ENCODE results near the gene MRPL48.
A peak's percentile ranks its signal among the peaks of the same experiment; 100 is the strongest.

The MRPL48 gene

DNA sequence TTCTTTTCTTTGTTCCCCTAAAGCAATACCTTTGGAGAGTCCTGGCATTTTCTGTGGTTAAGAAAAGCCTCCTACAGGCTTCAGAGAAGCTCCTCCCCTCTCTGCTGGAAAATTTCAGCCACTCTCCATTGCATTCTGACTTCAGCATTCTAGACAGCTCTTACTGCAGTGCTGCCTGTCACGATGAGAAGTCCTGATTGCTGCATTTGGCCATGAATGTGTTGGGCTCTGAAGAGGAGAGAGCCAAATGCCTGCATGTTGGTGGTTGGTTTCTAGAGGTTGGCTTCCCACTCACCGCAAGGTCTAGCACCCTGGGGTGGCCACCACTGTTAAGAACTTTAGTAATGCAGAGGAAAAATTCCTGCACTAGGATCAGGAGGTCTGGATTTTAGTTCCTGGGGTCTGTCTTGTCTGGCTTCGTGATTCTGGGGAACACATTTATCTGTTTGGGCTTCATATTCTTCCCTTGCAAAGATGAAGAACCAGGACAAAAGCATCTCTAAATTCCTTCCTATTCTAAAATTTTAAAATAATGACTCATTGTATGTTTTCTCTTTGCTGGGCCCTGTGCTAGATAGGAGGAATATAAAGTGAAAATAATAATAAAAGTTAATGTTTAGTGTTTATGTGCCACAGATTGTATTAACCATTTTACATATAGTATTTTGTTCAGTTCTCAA is 50.9 kb downstream of the MRPL48 start:
- TF ChIP-seq POLR2A (IDR thresholded peaks at IDR 0.05; ENCODE audit: low read depth, low read length) = no peak
- no peak for FAIRE-seq
- DNase-seq (ENCODE audit: insufficient read length, low spot score) = peak; percentile 8

DNA sequence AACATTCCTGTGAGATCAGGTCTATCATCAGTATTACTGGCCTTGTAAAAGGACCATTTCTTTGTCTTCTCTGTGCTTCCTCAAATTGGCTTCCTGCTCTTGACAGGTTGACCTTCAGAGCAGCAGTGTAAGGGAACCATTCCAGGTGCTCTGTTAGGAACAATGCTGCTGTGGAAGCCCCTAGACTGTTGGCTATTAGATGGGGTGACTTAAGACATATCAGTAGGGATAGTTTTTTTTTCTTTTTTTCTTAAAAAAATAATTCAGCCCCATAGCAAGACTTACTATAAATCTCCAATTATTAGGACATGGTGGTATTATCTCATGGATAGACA is 51.4 kb downstream of the MRPL48 start:
- DNase-seq (ENCODE audit: insufficient read length, low spot score) = no peak
- no peak for TF ChIP-seq POLR2A (IDR thresholded peaks at IDR 0.05; ENCODE audit: low read depth, low read length)
- FAIRE-seq = no peak

DNA sequence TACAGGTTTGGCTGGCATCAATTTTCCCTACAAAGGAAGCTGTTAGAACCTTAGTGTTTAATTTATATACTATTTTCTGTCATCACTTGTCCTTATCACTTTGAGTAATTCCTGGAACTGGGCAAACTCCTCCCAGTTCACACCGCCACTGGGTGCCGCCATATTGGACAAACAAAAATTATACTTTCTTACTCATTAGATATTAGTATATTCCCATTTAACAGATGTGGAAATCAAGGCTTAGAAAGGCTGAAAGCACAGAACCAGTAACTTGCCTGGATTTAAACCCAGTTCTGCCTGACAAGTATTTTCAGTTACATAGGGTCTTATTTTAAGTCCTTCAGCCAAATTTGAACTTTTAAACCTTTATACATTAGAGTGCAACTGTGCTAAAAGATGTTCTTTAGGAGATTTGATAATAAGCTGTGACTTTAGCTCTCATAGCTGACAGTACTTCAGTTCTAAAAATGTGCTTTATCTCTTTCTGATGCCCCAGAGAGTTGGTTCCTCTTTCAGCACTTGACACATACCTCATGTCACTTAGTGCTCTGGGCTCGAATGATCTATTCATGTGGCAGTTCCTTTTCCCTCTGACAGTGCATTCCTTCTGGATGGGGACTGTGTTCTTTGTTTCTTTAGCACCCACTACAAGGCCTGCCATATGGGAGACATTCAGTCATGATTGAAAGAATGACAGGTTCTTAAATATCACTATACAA is 63.5 kb downstream of the MRPL48 start:
- FAIRE-seq (no peak), DNase-seq (ENCODE audit: insufficient read length, low spot score) (no peak)
- no peak for TF ChIP-seq POLR2A (IDR thresholded peaks at IDR 0.05; ENCODE audit: low read depth, low read length)

DNA sequence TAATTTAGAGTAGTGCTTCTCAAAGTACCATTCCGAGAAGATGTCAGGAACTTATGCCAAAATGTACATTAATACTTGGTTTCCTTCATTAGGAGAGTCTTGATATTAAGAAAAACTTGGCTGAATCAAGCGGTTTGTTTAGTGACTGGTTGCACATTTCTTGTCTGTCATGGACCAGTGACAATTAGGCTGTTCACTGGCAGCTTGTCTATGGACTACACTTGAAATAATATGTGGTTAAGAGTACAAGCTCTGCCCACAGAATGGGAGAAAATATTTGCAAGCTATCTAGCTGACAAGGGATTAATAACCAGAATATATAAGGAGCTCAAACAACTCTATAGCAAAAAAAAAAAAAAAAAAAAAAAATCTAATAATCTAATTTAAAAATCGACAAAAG is 64.4 kb downstream of the MRPL48 start:
- no peak for DNase-seq (ENCODE audit: insufficient read length, low spot score)
- FAIRE-seq = no peak
- no peak for TF ChIP-seq POLR2A (IDR thresholded peaks at IDR 0.05; ENCODE audit: low read depth, low read length)

DNA sequence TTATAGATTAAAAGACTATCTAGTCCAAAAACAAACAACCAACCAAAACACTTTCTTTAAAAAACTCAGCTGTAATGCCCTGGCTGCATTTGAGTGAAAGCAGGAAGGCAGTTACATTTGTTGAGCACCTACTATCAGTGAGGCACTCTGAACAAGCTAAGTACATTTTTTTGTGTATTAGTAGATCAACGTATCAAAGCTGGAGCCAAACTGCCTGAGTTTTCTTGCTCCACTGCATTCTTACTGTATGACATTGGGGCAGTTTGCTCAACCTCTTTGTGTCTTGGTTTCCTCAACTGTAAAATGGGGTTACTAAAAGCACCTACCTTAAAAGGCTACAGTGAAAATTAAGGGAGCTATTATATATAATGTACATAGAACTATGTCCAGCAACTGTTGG is 67.0 kb downstream of the MRPL48 start:
- no peak for TF ChIP-seq POLR2A (IDR thresholded peaks at IDR 0.05; ENCODE audit: low read depth, low read length)
- DNase-seq (ENCODE audit: insufficient read length, low spot score) = no peak
- FAIRE-seq = no peak

DNA sequence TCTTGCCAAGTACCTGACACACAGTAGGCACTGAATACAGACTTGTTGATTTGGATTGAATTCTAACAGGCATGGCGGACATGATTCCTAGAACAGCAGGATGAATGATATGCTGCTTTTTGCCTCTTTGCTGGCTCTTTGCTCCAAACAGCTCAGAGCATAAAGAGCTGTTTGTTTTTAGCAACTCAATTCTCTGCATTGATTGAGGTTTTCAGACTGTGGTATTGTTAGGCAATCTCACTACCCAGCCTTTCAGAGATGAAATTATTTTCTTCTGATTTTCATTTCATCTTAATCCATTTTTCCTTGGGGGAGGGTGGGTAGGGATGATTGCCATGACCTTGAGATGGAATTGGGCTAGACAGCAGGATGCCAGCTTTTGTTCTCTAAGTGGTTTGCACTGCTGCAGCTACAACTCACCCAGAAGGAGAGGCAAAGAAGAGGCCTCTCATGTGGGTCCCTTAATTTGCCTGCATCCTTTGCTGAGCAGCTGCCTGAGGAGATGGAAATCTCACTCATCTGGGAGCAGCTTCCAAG is 68.4 kb downstream of the MRPL48 start:
- no peak for FAIRE-seq
- no peak for DNase-seq (ENCODE audit: insufficient read length, low spot score)

DNA sequence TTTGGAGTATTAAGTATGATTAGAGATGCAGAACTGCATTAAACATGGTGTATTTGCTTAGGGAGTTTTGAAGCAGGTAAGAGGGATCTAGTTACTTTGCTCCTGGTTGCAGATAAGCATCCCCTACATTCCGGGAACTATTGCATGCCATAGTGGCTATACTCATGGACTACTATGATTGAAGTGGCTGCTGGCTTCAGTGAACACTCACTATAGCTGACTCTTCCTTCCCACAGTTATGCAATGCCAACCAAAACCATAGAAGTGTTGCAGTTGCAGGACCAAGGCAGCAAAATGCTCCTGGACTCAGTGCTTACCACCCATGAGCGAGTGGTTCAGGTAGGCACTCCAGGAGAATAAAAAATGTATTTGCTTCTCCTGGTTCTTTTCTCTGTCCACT is 72.0 kb downstream of the MRPL48 start:
- FAIRE-seq = no peak
- no peak for TF ChIP-seq POLR2A (IDR thresholded peaks at IDR 0.05; ENCODE audit: low read depth, low read length)

More for the DNA sequence above, 68.4 kb downstream of the MRPL48 start:
- no peak for TF ChIP-seq POLR2A (IDR thresholded peaks at IDR 0.05; ENCODE audit: low read depth, low read length)

DNA sequence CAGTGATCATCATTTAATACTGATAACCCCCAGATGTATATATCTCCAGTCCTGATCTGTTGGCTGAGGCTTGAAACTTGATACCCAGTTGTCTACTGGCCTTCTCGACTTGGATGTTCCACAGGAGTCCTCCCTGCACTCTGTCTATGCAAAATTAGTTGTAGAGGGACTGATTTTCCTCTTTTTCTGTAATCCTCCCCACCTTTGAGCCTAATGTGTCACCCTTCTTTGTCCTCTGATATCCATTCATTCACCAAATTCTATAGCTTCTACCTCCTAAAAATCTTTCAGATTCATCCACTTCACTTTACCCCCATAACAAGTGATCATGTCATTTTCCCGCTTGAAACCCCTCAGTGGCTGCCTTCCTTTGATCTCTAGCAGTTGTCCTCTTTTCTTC is 72.5 kb downstream of the MRPL48 start:
- DNase-seq (ENCODE audit: insufficient read length, low spot score) (no peak), FAIRE-seq (no peak)
- TF ChIP-seq POLR2A (IDR thresholded peaks at IDR 0.05; ENCODE audit: low read depth, low read length) = no peak

More for the DNA sequence above, 72.0 kb downstream of the MRPL48 start:
- DNase-seq (ENCODE audit: insufficient read length, low spot score) = no peak

DNA sequence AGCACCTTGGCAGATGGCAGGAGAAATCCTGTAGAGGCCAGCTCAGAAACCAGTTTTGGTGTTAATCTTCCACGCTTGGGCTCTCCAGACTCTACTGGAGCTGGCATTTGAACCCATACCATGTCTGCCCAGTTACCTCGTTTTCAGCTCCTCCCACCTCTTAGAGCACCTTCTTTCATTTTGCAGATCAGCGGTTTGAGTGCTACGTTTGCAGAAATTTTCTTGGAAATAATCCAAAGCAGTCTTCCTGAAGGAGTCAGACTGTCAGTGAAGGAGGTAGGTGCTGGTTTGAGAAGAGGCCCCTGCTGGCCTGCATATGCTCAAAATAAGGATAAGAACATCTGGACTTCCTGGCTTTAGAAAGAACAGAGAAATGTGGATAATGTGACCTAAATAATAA is 75.3 kb downstream of the MRPL48 start:
- FAIRE-seq = no peak
- no peak for DNase-seq (ENCODE audit: insufficient read length, low spot score)
- TF ChIP-seq POLR2A (IDR thresholded peaks at IDR 0.05; ENCODE audit: low read depth, low read length) = no peak

DNA sequence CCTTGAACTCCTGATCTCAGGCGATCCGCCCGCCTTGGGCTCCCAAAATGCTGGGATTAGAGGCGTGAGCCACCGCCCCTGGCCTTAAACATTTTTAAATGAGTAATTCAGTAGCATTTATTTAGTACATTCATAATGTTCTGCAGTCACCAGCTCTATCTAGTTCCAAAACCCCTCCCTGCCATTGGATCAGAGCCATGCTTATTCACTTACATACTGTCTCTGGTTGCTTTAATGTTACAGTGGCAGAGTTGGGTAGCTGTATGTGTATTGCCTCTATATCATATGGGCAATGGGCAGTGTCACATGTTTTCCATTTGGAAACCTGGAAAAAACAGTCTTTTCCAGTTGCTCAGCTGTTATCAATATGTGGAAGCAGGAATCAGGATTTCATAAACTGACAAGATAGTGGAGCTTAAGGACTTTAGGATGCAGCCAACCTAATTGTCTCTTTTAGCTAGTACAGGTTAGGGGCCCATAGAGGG is 78.5 kb downstream of the MRPL48 start:
- no peak for TF ChIP-seq POLR2A (IDR thresholded peaks at IDR 0.05; ENCODE audit: low read depth, low read length)
- FAIRE-seq (no peak), DNase-seq (ENCODE audit: insufficient read length, low spot score) (no peak)

DNA sequence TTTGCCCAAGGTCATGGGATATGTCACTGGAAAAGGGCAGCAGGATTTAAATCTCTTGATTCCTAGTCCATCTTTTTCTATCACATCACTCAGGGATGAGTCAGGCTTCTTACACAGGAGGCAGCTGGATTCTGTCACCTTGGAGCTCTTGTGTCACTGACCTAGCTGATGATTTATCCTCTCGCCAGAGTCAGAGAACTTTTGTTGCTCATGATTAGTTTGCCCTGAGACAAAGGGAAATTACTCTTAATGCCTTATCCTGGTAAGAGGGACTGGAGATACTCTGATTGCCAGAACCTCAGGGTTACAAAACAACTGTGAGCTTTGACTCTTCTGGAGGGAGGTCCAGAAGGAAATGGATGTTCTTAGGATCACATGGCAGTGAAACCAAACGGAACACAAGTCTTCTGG is 78.9 kb downstream of the MRPL48 start:
- FAIRE-seq (peak; percentile 72), DNase-seq (ENCODE audit: insufficient read length, low spot score) (peak; percentile 46)
- TF ChIP-seq POLR2A (IDR thresholded peaks at IDR 0.05; ENCODE audit: low read depth, low read length) = no peak

DNA sequence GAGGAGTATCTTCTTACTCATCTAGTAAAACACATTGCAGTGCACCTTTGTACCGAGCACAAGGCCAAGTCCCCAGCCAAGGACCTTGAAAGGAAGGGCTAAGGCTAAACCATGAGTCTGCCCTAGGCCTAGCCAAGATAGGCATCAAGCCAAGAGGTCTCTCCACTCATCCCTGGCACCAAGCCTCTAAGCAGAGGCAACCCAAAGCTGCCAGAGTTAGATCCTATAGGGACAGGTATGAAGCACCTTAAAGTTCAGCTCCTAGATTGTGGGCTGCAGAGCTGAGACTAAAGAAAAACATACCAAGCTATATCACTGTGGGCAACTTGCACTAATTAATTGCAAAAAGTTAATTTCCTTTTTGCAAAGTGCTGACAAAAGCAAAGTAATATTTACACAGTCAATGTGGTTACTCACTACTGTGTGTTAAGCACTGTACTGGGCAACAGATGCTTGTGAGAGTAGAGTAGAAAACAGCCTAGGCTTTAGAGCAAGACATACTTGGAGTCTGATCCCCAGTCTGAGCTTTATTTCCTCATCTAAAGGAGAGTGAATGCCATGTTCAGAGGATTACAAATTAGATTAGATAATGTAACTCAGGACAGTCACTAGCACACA is 81.8 kb downstream of the MRPL48 start:
- no peak for TF ChIP-seq POLR2A (IDR thresholded peaks at IDR 0.05; ENCODE audit: low read depth, low read length)
- FAIRE-seq (no peak), DNase-seq (ENCODE audit: insufficient read length, low spot score) (no peak)

DNA sequence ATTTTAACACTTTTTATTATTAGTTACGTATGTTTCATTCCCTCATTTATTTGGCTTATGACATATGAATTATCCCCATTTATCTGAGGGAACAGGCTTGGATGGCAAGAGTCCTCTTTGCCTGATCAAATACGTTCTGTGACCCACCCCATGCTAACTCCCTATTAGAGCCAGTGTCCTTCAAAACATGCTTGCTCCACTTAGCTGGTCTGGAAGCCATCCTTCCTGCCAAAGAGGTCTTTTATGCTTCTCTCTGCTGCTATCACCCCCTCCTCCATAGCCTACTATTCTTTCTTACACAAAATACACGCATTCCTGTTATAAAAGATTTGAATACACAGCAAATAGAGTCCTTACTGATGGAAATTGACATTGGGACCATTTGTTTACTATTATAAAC is 82.6 kb downstream of the MRPL48 start:
- DNase-seq (ENCODE audit: insufficient read length, low spot score) (no peak), FAIRE-seq (no peak)
- TF ChIP-seq POLR2A (IDR thresholded peaks at IDR 0.05; ENCODE audit: low read depth, low read length) = no peak

DNA sequence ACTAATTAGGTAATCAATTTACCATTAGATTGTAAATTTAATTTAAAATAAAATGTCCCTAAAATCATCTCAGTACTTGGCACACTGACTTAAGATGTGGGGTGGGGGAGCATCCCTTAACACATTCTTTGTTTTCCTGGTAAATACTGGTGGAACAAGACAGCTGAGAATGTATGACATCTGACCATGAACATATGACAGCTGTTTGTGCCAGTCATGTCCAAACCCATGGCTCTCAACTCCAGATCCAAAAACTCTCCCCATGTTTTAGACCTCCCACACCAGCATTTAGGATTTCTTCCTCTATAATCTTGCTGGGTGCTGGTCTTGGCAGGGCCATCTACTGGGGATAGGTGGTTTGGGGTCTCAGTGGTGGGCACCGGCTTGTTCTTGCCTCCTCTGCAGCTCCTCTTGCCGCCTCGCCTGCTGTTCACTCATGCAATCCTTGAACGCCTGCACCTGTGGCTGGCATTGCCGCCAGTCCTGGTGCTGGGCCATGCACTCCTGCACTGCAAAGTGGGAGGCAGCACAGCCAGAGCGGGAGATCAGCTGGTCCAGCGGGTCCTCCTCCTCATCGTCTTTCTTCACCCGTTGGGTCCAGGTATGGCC is 85.2 kb downstream of the MRPL48 start:
- FAIRE-seq = no peak
- DNase-seq (ENCODE audit: insufficient read length, low spot score) = no peak
- no peak for TF ChIP-seq POLR2A (IDR thresholded peaks at IDR 0.05; ENCODE audit: low read depth, low read length)

Measured in H54 (cell line).